Transverse colon (tissue), 4 donors: ENCODE measurements around the gene LMOD3. TPM values are rescaled to one million over a fixed set of nuclear protein-coding genes. Genes with fewer than 3 reads are reported as not detected.

Experiments
- DNase-seq: peaks from one replicate; pipeline ENCODE4 v3.0.0-alpha.2; 2019
- H3K27ac ChIP-seq, 4 donors: fragments of 200-600 bp; sonication (generic); 2 replicates each; pipeline ENCODE4 v1.5.1; 2016 to 2018; ENCODE audit warnings: inconsistent platforms in 4 of 4
- H3K27me3 ChIP-seq: fragments of 200-600 bp; sonication (generic); 2 replicates; pipeline ENCODE4 v1.5.1; 2017; ENCODE audit warnings: inconsistent platforms
- H3K36me3 ChIP-seq, 4 donors: fragments of 200-600 bp; sonication (generic); 2 replicates each; pipeline ENCODE4 v1.5.1; 2017 to 2019; ENCODE audit warnings: inconsistent platforms in 4 of 4
- H3K4me1 ChIP-seq, 4 donors: fragments of 200-600 bp; sonication (generic); 2 replicates each; pipeline ENCODE4 v1.5.1; 2017 to 2020; ENCODE audit warnings: inconsistent platforms in 4 of 4
- H3K4me3 ChIP-seq, 4 donors: fragments of 200-600 bp; sonication (generic); 1 replicate in 1 of 4; 2 replicates in 3 of 4; pipeline versions ENCODE4 v1.5.1 to v1.6.1; 2017 to 2019; ENCODE audit warnings: inconsistent platforms in 4 of 4
- H3K9me3 ChIP-seq, 2 donors: fragments of 200-600 bp; sonication (generic); 2 replicates each; pipeline ENCODE4 v1.5.1; 2017 to 2019; ENCODE audit warnings: inconsistent platforms in 2 of 2
- EP300 ChIP-seq: sonication (generic); formaldehyde crosslinking; IDR thresholded peaks from one replicate; pipeline ENCODE4 v1.6.1; 2017; ENCODE audit warnings: antibody characterized with exemption, low read depth
- POLR2A ChIP-seq: fragments of 450-650 bp; IDR thresholded peaks from one replicate; pipeline ENCODE4 v1.6.1; 2016; ENCODE audit warnings: antibody characterized with exemption, mild to moderate bottlenecking, moderate library complexity
- POLR2AphosphoS5 ChIP-seq, 3 donors: sonication (generic); formaldehyde crosslinking; IDR thresholded peaks; one replicate each; pipeline ENCODE4 v1.6.1; 2016; ENCODE audit warnings: antibody characterized with exemption in 3 of 3
- WGBS, 2 donors: methylation state at CpG; one replicate each; pipeline ENCODE4 v1.1.5; 2018; ENCODE audit warnings: low coverage in 1 of 2; 5-methylcytosine and 5-hydroxymethylcytosine counted together
- in situ Hi-C, 4 donors: fragments of 200-750 bp; cut with MboI; loops; one replicate each; pipeline versions ENCODE4 v1.15.0 to v1.15.1; 2017; ENCODE audit warnings: low sequenced_read_pairs in 3 of 4, low pct_ligation_motif_present in 1 of 4, low pct_unique_long_range_greater_than_20kb in 1 of 4
- intact Hi-C: fragments of 100-400 bp; cut with DNase I; formaldehyde crosslinking; loops from one replicate; pipeline ENCODE4 v1.15.1; 2023; ENCODE audit warnings: low total_unique reads
- total RNA-seq, 4 donors: library from RNA; depleted of rRNA; stranded (reverse); fragments of >200 nt; gene quantifications; one replicate each; pipeline ENCODE4 v1.1.0, GENCODE V29; 2016
- TF ChIP-seq, protein P1 (sequence below), 5 experiments: fragments of 200-600 bp in 3 of 5; fragments of 450-650 bp in 2 of 5; sonication (generic) in 3 of 5; IDR thresholded peaks; 1 replicate in 2 of 5; 2 replicates in 3 of 5; pipeline ENCODE4 v1.5.1; 2016 to 2017; ENCODE audit warnings: antibody characterized with exemption in 5 of 5, inconsistent platforms in 3 of 5, mild to moderate bottlenecking in 2 of 5, moderate library complexity in 1 of 5

Gene LMOD3
- total RNA-seq, 4 donors from 2014 or later, result 0.27 TPM; not detected in 3

GRCh38 chr3:69162308-69162980 lies 40.0 kb upstream of the LMOD3 start:
- intact Hi-C loops (loop anchor here (5.0 kb wide), 1 partner anchor 145 kb away; no protein-coding TSS in a partner anchor), in situ Hi-C loops (loop anchor here (5.0 to 25.0 kb wide), 6 partner anchors 140 to 775 kb away; no protein-coding TSS in a partner anchor)
- no peaks in the 10 kb centered on the region for H3K9me3 ChIP-seq
- no peak for DNase-seq
- H3K27ac ChIP-seq, result no peak overlapping the region
- 86 to 95% methylated on average over 2 of the region's 2 CpGs for WGBS, 2 donors
- H3K27me3 ChIP-seq, result no peaks in the 10 kb centered on the region
- no peak overlapping the region for H3K4me3 ChIP-seq
- no peaks in the 10 kb centered on the region for H3K4me1 ChIP-seq
- TF ChIP-seq, protein P1, sequence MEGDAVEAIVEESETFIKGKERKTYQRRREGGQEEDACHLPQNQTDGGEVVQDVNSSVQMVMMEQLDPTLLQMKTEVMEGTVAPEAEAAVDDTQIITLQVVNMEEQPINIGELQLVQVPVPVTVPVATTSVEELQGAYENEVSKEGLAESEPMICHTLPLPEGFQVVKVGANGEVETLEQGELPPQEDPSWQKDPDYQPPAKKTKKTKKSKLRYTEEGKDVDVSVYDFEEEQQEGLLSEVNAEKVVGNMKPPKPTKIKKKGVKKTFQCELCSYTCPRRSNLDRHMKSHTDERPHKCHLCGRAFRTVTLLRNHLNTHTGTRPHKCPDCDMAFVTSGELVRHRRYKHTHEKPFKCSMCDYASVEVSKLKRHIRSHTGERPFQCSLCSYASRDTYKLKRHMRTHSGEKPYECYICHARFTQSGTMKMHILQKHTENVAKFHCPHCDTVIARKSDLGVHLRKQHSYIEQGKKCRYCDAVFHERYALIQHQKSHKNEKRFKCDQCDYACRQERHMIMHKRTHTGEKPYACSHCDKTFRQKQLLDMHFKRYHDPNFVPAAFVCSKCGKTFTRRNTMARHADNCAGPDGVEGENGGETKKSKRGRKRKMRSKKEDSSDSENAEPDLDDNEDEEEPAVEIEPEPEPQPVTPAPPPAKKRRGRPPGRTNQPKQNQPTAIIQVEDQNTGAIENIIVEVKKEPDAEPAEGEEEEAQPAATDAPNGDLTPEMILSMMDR (IDR thresholded peaks at IDR 0.05), result no peak
- TF ChIP-seq POLR2AphosphoS5 (IDR thresholded peaks at IDR 0.05) (no peak), EP300 (no peak), POLR2A (no peak)
- no peaks in the 10 kb centered on the region for H3K36me3 ChIP-seq

DNA sequence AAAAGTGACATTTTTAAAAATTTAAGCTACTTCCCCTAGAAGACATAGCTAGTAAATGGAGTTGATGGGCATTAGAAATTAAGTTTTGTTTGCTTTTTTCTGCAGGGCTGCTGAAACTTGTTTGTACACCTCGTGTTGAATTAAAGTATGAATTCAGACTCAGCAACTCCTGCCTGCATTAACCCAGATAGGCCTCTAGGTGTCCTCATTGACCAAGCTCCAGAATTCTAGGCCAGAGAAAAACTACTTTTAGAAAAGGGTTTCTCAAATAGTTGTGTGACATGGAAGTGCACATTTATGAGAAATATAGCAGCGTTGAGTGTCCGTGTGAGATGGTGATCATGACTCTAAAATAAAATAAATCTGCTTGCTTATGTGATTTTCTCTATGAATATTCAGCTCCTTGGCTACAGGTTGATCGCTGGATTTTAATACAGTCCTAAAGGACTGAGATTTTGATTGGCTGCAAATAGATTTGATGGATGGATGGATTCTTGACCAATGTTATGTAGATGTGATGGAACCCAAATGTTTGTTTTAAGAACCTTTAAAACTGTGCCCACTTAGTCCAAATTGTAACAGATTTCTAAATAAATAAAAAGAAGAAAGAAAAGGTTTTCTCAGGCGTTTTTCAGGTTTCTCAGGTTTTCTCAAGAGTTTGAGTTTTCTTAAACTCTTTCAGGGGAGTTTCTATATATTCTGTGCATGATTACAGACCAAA lies 39.4 kb upstream of the LMOD3 start:
- Histone ChIP-seq H3K4me1 (no peaks in the 10 kb centered on the region), H3K36me3 (no peaks in the 10 kb centered on the region), H3K27ac (no peak overlapping the region), H3K4me3 (no peak overlapping the region), H3K27me3 (no peaks in the 10 kb centered on the region), H3K9me3 (no peaks in the 10 kb centered on the region)
- intact Hi-C loops (loop anchor here (2.0 to 5.0 kb wide), 2 partner anchors 146 to 509 kb away; no protein-coding TSS in a partner anchor), in situ Hi-C loops (loop anchor here (5.0 to 25.0 kb wide), 6 partner anchors 141 to 776 kb away; no protein-coding TSS in a partner anchor)
- 37 to 39% methylated on average over 5 of the region's 5 CpGs for WGBS, 2 donors
- TF ChIP-seq EP300, result no peak
- TF ChIP-seq, protein P1 (IDR thresholded peaks at IDR 0.05), result peak; percentile 91 to 96 (median 95)
- no peak for DNase-seq

- Histone ChIP-seq H3K9me3 (no peaks in the 10 kb centered on the region), H3K27ac (no peak overlapping the region), H3K4me1 (no peaks in the 10 kb centered on the region), H3K4me3 (no peak overlapping the region), H3K36me3 (no peaks in the 10 kb centered on the region), H3K27me3 (no peaks in the 10 kb centered on the region)
- DNase-seq, result no peak
- intact Hi-C loops, result loop anchor here (2.0 to 5.0 kb wide), 2 partner anchors 147 to 510 kb away; no protein-coding TSS in a partner anchor
- TF ChIP-seq, protein P1 (IDR thresholded peaks at IDR 0.05), result no peak
- no peak for TF ChIP-seq POLR2A
- no peak for TF ChIP-seq POLR2AphosphoS5 (IDR thresholded peaks at IDR 0.05)
- TF ChIP-seq EP300, result no peak
- WGBS, 2 donors, result 59 to 67% methylated on average over 4 of the region's 4 CpGs
- in situ Hi-C loops, result loop anchor here (5.0 to 25.0 kb wide), 6 partner anchors 142 to 777 kb away; no protein-coding TSS in a partner anchor
Observed at GRCh38 chr3:69160525-69160924, 38.1 kb upstream of the LMOD3 start.

DNA sequence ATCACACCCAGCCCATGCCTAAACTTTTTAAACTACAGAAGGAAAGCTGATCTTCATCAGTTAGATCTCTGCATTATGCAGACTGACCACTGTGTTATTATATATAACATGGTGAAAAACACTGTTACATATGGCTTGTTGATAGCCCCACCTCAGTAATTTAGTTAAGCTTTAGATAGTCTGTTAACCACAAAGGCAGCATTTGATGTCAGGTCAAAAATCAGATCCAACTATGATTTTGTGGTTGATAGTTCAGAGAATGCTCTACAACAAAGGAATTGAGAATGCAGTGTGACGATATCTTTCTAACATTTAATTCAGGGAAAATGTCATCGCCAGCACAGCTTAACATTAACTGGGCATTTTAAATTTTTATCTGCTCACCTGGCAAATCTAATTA lies 37.7 kb upstream of the LMOD3 start:
- Histone ChIP-seq H3K36me3 (no peaks in the 10 kb centered on the region), H3K9me3 (no peaks in the 10 kb centered on the region), H3K4me3 (no peak overlapping the region), H3K27ac (no peak overlapping the region), H3K4me1 (no peaks in the 10 kb centered on the region), H3K27me3 (no peaks in the 10 kb centered on the region)
- TF ChIP-seq POLR2A, result no peak
- no peak for TF ChIP-seq EP300
- TF ChIP-seq, protein P1 (IDR thresholded peaks at IDR 0.05), result no peak
- TF ChIP-seq POLR2AphosphoS5 (IDR thresholded peaks at IDR 0.05), result no peak
- in situ Hi-C loops (loop anchor here (5.0 to 25.0 kb wide), 6 partner anchors 142 to 777 kb away; no protein-coding TSS in a partner anchor), intact Hi-C loops (loop anchor here (2.0 to 5.0 kb wide), 2 partner anchors 147 to 511 kb away; no protein-coding TSS in a partner anchor)
- DNase-seq, result no peak
- WGBS, 2 donors, result 66 to 90% methylated on average over 2 of the region's 2 CpGs
